Left lung (tissue), 10 donors: ENCODE measurements around the gene OPCML. TPM values are rescaled to one million over a fixed set of nuclear protein-coding genes. Genes with fewer than 3 reads are reported as not detected.

Source experiments
- ATAC-seq: fragments of 200-7000 bp; cut with Tn5 transposase; one replicate; pipeline ENCODE4 v1.9.1; 2020; ENCODE audit warnings: moderate library complexity
- DNase-seq, 4 donors: peaks; one replicate each; pipeline ENCODE4 v3.0.0-alpha.2; 2013 to 2020
- H3K27ac ChIP-seq, 2 donors: fragments of 200-600 bp; sonication (generic) in 1 of 2; one replicate each; pipeline versions ENCODE4 v1.5.0 to v1.8.0; 2020 to 2021
- H3K27me3 ChIP-seq, 2 donors: fragments of 200-600 bp; sonication (generic) in 1 of 2; one replicate each; pipeline versions ENCODE4 v1.5.0 to v1.8.0; 2020 to 2021
- H3K36me3 ChIP-seq, 2 donors: fragments of 200-600 bp; sonication (generic) in 1 of 2; one replicate each; pipeline versions ENCODE4 v1.5.0 to v1.8.0; 2020 to 2021
- H3K4me1 ChIP-seq, 2 donors: fragments of 200-600 bp; one replicate each; pipeline ENCODE4 v1.8.0; 2021
- H3K4me3 ChIP-seq, 2 donors: fragments of 200-600 bp; sonication (generic) in 1 of 2; one replicate each; pipeline versions ENCODE4 v1.5.0 to v1.8.0; 2020 to 2021; ENCODE audit warnings: mild to moderate bottlenecking in 1 of 2
- H3K9me3 ChIP-seq, 2 donors: fragments of 200-600 bp; sonication (generic) in 1 of 2; one replicate each; pipeline versions ENCODE4 v1.5.0 to v1.8.0; 2020 to 2021
- CTCF ChIP-seq, 2 donors: fragments of 200-600 bp; sonication (generic) in 1 of 2; IDR thresholded peaks; one replicate each; pipeline versions ENCODE4 v1.5.0 to v1.8.0; 2021; ENCODE audit warnings: antibody characterized with exemption in 2 of 2
- intact Hi-C, 2 donors: fragments of 100-400 bp; cut with DNase I; formaldehyde crosslinking; loops; one replicate each; pipeline versions ENCODE4 v1.11.2 to v1.14.2; 2022
- polyA plus RNA-seq, 6 donors: library from polyadenylated mRNA; unstranded; fragments of 120-200 nt; gene quantifications; one replicate each; pipeline ENCODE4 v1.2.1, GENCODE V29; 2013; ENCODE audit not compliant: insufficient read length in 6 of 6
- total RNA-seq, 2 donors: library from RNA; stranded (reverse); fragmentation: NEBNext Ultra II Directional; extraction: Animal tissue kit (Norgen Biotek cat#: 25700); gene quantifications; one replicate each; pipeline ENCODE4 v1.2.1, GENCODE V29; 2021
- donor health status: DM: no; HTN: yes; CAD: no.
- donor health status: DM: no; HTN: no; CAD: no.

OPCML gene
- total and polyA plus RNA-seq, 8 donors, result 0.98 to 5.3 (median 1.9) TPM; not detected in 2

GRCh38 chr11:132933703-132934102 lies 598.6 kb downstream of the OPCML start:
- H3K36me3 ChIP-seq, result no peaks in the 10 kb centered on the region
- no peaks in the 10 kb centered on the region for H3K27me3 ChIP-seq
- H3K9me3 ChIP-seq, result peaks cover 0 to 3% of the 10 kb centered on the region in 2 donors
- no peaks in the 10 kb centered on the region for H3K4me1 ChIP-seq
- intact Hi-C loops, result no loop called here
- TF ChIP-seq CTCF (IDR thresholded peaks at IDR 0.05), result no peak
- ATAC-seq, result no peak
- H3K4me3 ChIP-seq, result no peak overlapping the region
- DNase-seq, result no peak
- H3K27ac ChIP-seq, result no peak overlapping the region

GRCh38 chr11:132925825-132926469 lies 606.4 kb downstream of the OPCML start:
- ATAC-seq, result no peak
- peaks cover 0 to 3% of the 10 kb centered on the region in 2 donors for H3K9me3 ChIP-seq
- no peak for DNase-seq
- no peaks in the 10 kb centered on the region for H3K27me3 ChIP-seq
- H3K27ac ChIP-seq, result no peak overlapping the region
- intact Hi-C loops, result no loop called here
- no peaks in the 10 kb centered on the region for H3K4me1 ChIP-seq
- no peaks in the 10 kb centered on the region for H3K36me3 ChIP-seq
- no peak overlapping the region for H3K4me3 ChIP-seq
- no peak for TF ChIP-seq CTCF (IDR thresholded peaks at IDR 0.05)

- no peak overlapping the region for H3K4me3 ChIP-seq
- no peaks in the 10 kb centered on the region for H3K36me3 ChIP-seq
- no peak for TF ChIP-seq CTCF (IDR thresholded peaks at IDR 0.05)
- intact Hi-C loops, result no loop called here
- ATAC-seq, result no peak
- H3K9me3 ChIP-seq, result no peaks in the 10 kb centered on the region
- no peak overlapping the region for H3K27ac ChIP-seq
- H3K27me3 ChIP-seq, result no peaks in the 10 kb centered on the region
- DNase-seq, result no peak
- H3K4me1 ChIP-seq, result no peaks in the 10 kb centered on the region
Observed at GRCh38 chr11:132921597-132921996, 610.7 kb downstream of the OPCML start.

- Histone ChIP-seq H3K27me3 (no peaks in the 10 kb centered on the region), H3K4me1 (no peaks in the 10 kb centered on the region), H3K9me3 (no peaks in the 10 kb centered on the region), H3K27ac (no peak overlapping the region), H3K4me3 (no peak overlapping the region), H3K36me3 (no peaks in the 10 kb centered on the region)
- TF ChIP-seq CTCF (IDR thresholded peaks at IDR 0.05), result no peak
- DNase-seq (no peak), ATAC-seq (no peak)
- intact Hi-C loops, result no loop called here
Observed at GRCh38 chr11:132920451-132921096, 611.7 kb downstream of the OPCML start.

- no peak overlapping the region for H3K4me3 ChIP-seq
- no peak overlapping the region for H3K27ac ChIP-seq
- DNase-seq, result no peak
- H3K4me1 ChIP-seq, result no peaks in the 10 kb centered on the region
- H3K27me3 ChIP-seq, result no peaks in the 10 kb centered on the region
- intact Hi-C loops, result no loop called here
- no peaks in the 10 kb centered on the region for H3K9me3 ChIP-seq
- no peak for ATAC-seq
- TF ChIP-seq CTCF (IDR thresholded peaks at IDR 0.05), result no peak
- H3K36me3 ChIP-seq, result no peaks in the 10 kb centered on the region
Observed at GRCh38 chr11:132914600-132914999, 617.7 kb downstream of the OPCML start.
